Ramos (cell line): ENCODE results near the gene SMCO3.

Experiments used
- in situ Hi-C: fragments of 300-500 bp; cut with MboI; formaldehyde crosslinking; loops from one replicate; pipeline ENCODE4 v1.14.3; 2022; ENCODE audit warnings: low sequenced_read_pairs; ENCODE audit not compliant: unreplicated experiment

Gene SMCO3

GRCh38 chr12:14833952-14834351 is 20.0 kb upstream of the SMCO3 start:
- in situ Hi-C loops: loop anchor here (25.0 kb wide), 1 partner anchor 428 kb away; no protein-coding TSS in a partner anchor

DNA sequence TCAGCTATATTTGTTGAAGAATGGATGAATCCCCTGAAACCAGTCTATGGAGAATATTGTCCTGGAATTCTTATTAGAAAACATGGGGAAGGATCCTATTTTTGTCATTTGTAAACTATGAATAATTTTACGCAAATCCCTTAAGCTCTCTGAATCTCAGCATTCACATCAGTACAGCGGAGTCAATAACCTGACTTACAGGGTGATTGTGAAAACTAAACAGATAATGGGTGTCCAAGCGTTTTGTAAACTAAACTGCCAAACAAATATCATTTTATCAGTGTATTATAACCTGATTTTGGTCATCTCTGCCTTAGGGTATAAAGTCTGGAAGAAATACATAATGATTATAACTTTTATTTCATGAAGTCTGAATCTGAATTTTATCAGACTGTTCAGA is 19.4 kb upstream of the SMCO3 start:
- in situ Hi-C loops: loop anchor here (25.0 kb wide), 1 partner anchor 429 kb away; no protein-coding TSS in a partner anchor

GRCh38 chr12:14828892-14829291 is 14.9 kb upstream of the SMCO3 start:
- in situ Hi-C loops: loop anchor here (25.0 kb wide), 1 partner anchor 433 kb away; no protein-coding TSS in a partner anchor

DNA sequence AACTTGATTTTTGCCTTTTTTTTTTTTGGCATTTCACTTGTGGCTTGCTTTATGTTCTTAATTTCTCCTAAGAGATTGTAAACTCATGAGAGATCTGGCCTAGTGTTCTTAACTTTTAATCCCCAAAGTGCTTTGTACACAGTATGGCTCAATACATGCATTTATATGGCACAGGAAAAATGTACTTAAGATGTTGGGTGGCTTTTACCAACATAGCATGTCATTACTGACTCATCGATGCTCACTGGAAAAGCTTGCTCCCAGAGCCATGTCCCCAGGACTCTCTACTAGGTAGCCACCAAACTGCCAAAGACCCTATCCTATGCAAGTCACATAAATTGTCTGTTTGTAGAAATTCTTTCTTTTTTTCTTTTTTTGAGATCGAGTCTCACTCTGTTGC is 13.1 kb upstream of the SMCO3 start:
- in situ Hi-C loops: loop anchor here (25.0 kb wide), 1 partner anchor 435 kb away; no protein-coding TSS in a partner anchor

GRCh38 chr12:14826491-14826890 is 12.5 kb upstream of the SMCO3 start:
- in situ Hi-C loops: loop anchor here (25.0 kb wide), 1 partner anchor 436 kb away; no protein-coding TSS in a partner anchor

DNA sequence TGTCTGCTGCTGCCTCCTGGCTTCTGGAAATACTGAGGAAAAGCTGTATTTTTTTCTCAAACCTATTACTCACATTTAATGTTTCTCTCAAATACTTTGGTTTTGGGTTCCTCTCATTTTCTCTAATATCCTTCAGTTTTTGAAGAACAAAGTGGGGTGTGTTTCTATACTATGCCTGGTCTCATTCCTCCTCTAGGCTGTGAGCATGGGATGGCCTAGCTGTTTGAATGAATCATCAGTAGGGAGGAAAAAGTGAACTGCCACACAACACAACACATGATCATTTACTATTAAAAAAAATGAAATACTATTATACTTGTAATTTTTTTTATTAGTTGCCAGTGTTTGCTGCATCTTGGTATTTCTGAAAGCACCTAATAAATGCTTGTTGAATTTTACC is 11.3 kb upstream of the SMCO3 start:
- in situ Hi-C loops: loop anchor here (25.0 kb wide), 1 partner anchor 437 kb away; no protein-coding TSS in a partner anchor

GRCh38 chr12:14824012-14824634 is 10.1 kb upstream of the SMCO3 start:
- in situ Hi-C loops: no loop called here

DNA sequence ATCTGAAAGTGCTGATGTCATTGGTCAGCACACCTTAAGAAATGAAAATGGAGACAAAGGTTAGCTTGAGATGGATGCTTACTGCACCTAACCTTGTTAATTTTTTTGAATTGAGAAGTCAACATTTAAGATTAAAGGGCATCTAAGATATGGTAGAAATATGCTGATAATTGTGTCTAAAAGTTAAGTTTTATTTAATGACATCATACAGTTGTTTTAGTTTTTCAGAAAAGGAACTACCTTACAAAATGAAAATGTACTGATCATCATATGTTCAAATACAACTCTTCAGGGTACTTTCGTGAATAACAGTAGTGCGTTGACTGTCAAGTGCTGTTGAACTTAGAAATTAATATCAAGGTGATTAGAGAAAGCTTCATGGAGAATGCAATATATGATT is 2.5 kb downstream of the SMCO3 start:
- in situ Hi-C loops: no loop called here

- in situ Hi-C loops: no loop called here
These were observed 3.0 kb downstream of the SMCO3 start for GRCh38 chr12:14810953-14811483.

DNA sequence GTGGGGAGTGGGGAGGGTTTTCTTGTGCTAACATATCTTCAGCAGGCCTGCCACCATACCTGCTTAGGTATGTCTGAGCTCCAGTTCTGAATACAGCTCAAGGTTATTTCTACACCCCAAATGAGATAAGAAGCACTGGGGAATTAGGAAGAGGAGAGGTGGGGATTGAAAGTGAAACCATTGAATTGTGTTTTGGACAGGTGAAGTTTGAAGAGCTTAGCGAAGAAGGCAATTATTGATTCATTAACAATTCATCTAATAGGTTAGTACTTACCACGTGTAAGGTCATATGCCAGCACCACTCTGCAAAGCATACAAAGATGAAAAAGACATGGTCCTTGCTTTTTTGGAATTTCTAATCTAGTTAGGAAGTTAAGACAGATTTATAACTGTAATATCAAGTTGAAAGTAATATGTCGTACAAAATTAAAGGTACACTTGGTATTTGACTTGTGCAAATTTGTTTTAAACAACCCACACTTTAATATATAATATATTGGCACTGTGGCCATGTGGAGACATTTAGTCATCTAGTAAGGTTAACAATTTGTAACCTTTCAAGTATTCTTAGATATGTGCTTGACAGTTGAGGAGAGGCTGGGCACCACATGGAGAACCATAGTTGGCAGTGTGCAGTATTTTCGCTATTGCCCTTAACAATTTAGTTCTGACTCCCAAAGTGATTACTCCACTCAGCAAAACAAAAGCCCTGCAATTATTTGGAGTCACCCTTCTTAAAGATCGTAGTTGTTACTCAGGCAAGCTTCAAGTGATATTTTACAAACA is 3.6 kb downstream of the SMCO3 start:
- in situ Hi-C loops: no loop called here

DNA sequence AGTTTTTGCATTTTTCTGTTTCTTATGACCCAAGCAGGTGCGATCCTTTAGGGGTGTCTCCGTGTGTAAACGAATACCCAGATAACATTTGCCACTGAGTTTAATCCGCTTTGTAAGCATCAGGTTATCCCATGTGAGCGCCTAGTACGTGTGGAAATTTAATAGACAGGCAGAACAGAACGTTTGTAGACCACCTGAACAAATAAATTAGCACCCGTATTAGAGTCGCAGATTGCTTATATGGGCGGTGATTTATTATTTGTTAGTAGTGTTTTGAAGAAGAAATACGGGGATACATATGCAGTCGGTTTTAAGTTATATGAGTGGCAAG is 10.2 kb downstream of the SMCO3 start:
- in situ Hi-C loops: no loop called here

- in situ Hi-C loops: no loop called here
These were observed 10.8 kb downstream of the SMCO3 start, which contains the start of the genes C12orf60 and WBP11 for GRCh38 chr12:14803011-14803829. TSS of gene C12orf60 (plus strand) at chr12:14803670. CDS start at chr12:14822936, 19,266 bp downstream. TSS of gene WBP11 (minus strand) at chr12:14803478. CDS start at chr12:14801383, 2,095 bp downstream.

DNA sequence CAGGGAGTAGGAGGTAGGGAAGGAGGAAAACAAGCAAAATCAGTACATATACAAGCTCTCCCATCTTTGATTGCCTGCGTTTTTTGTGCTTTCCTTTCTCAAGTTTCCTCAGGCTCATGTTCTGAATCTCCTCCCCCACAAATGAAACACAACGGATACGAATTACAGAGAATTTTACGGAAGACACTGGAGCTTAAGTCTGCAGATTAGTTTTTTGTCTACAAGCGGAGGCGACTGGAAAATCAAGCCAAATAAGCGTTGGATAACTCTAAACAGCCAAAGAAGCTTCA is 11.3 kb downstream of the SMCO3 start:
- in situ Hi-C loops: no loop called here

DNA sequence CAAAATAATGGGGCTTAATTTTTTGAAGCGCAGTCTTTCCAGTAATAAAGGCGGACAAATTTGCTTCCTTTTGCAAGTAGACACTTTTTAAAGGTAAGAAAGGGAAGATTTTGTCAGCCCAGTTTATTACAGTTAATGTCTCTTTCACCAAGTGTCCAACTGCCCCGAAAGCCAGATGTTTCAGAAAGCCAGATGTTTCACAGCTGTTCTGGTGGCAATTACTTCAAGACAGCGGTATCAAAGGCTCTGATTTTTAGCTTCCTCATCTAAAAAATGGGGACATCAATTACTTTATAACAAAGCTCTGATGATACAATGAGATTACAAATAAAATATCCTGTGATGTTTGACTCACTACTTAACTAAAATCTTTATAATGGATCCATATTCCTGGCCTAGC is 11.7 kb downstream of the SMCO3 start:
- in situ Hi-C loops: no loop called here

DNA sequence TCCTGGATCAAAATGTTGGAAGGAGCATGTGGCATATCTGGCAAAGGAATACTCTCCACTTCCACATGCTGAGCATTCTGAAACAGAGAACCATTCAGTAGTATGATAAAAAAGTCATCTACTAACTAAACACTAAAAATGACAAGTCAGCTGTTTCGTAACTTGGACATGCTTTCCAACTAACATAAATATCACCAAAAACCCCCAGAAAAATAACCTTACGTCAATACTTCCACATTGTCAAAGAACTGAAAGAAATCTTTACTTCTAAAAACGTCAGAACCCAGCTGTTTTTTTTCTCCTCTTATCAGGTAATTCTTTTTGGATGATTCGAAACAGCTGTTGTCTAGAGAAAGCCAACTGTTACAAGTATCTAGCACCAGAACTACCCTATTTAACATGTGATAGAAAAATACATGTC is 18.9 kb downstream of the SMCO3 start:
- in situ Hi-C loops: no loop called here

GRCh38 chr12:14785568-14785967 is 28.4 kb downstream of the SMCO3 start:
- in situ Hi-C loops: no loop called here

- in situ Hi-C loops: no loop called here
These were observed 29.5 kb downstream of the SMCO3 start for GRCh38 chr12:14784471-14784870.

GRCh38 chr12:14782756-14783155 is 31.2 kb downstream of the SMCO3 start:
- in situ Hi-C loops: no loop called here

- in situ Hi-C loops: no loop called here
These were observed 32.4 kb downstream of the SMCO3 start for GRCh38 chr12:14781563-14781962.

DNA sequence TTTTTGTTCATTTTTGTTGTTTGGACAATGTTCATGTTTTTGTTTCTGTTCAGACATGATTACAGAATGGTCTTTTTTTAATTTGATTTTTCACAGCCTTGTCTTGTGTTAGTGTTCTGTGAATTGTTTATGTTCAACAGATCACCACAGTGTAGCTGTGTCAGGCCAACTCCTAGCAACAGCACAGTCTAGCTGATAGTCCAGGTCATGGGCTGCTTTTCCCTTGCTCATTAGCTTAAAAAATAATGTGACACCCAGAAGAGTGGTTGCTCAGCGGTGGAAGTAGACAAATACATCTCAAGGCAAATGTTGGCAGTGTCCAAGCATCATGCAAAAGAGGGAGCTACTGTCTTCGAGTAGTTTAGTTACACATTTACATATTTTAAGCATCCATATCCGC is 33.1 kb downstream of the SMCO3 start:
- in situ Hi-C loops: no loop called here

- in situ Hi-C loops: no loop called here
These were observed 34.1 kb downstream of the SMCO3 start for GRCh38 chr12:14779834-14780233.
